H1 (cell line): ENCODE results near the gene ASTN2. TPM values are rescaled to one million over a fixed set of nuclear protein-coding genes. Genes with fewer than 3 reads are reported as not detected.

Experiments
- CTCF ChIA-PET: fragments of 300-600 bp; sonication (Branson Sonifier 250); formaldehyde crosslinking; loops from one replicate; lab custom pipeline; 2021; ENCODE audit not compliant: partially characterized antibody; lab: Charles Lee
- POLR2A ChIA-PET: fragments of 300-600 bp; sonication (Branson Sonifier 250); formaldehyde crosslinking; loops from one replicate; lab custom pipeline; 2021; ENCODE audit warnings: inconsistent platforms; ENCODE audit not compliant: partially characterized antibody; lab: Charles Lee
- DNase-seq, 2 experiments: peaks; one replicate each; pipeline versions ENCODE4 v3.0.0 to v3.0.0-alpha.2; 2010 to 2022; ENCODE audit warnings: low spot score in 2 of 2, low read depth in 1 of 2, mixed read lengths in 1 of 2
- FAIRE-seq: peaks from 2 replicates; lab custom pipeline; 2011; peaks lifted over from hg19 to GRCh38; lab: Jason Lieb, UNC
- H2AFZ ChIP-seq: 2 replicates; pipeline ENCODE4 v1.8.1; 2012; ENCODE audit warnings: low read length, inconsistent platforms
- H2AK5ac ChIP-seq: 2 replicates; pipeline ENCODE4 v1.6.1; 2013; ENCODE audit warnings: low read depth, low read length
- H2BK120ac ChIP-seq: replicated peaks from 2 replicates; pipeline ENCODE3; 2013; ENCODE audit warnings: low read depth, low read length, inconsistent platforms
- H2BK12ac ChIP-seq: 2 replicates; pipeline ENCODE4 v1.6.1; 2013; ENCODE audit warnings: low read depth, low read length
- H2BK15ac ChIP-seq: 2 replicates; pipeline ENCODE4 v1.6.1; 2013; ENCODE audit warnings: low read length
- H2BK20ac ChIP-seq: 2 replicates; pipeline ENCODE4 v1.6.1; 2013; ENCODE audit warnings: low read length
- H2BK5ac ChIP-seq: 2 replicates; pipeline ENCODE4 v1.6.1; 2013; ENCODE audit warnings: low read depth, low read length
- H3K14ac ChIP-seq: 2 replicates; pipeline ENCODE4 v1.6.1; 2013; ENCODE audit warnings: inconsistent platforms; ENCODE audit not compliant: insufficient read length
- H3K18ac ChIP-seq: 2 replicates; pipeline ENCODE4 v1.6.1; 2013; ENCODE audit warnings: low read length; ENCODE audit errors: extremely low read depth
- H3K23ac ChIP-seq: 2 replicates; pipeline ENCODE4 v1.6.1; 2013; ENCODE audit warnings: inconsistent platforms; ENCODE audit not compliant: insufficient read length
- H3K23me2 ChIP-seq: 2 replicates; pipeline ENCODE4 v1.6.1; 2013; ENCODE audit warnings: low read depth, low read length
- H3K27ac ChIP-seq: 2 replicates; pipeline ENCODE4 v1.6.1; 2011; ENCODE audit warnings: low read depth, low read length, inconsistent platforms
- H3K27me3 ChIP-seq, 4 experiments: replicated peaks in 1 of 4; 1 replicate in 1 of 4; 2 replicates in 3 of 4; pipeline versions ENCODE4 v1.6.1 to v1.8.1; 2011 to 2013; ENCODE audit warnings: low read length in 3 of 4, mild to moderate bottlenecking in 3 of 4, inconsistent platforms in 2 of 4, mixed read lengths in 2 of 4, moderate library complexity in 1 of 4; ENCODE audit not compliant: control insufficient read depth in 3 of 4, insufficient read depth in 3 of 4; ENCODE audit errors: extremely low read depth in 1 of 4
- H3K36me3 ChIP-seq, 4 experiments: 2 replicates each; pipeline versions ENCODE4 v1.6.1 to v1.8.1; 2011 to 2013; ENCODE audit warnings: mild to moderate bottlenecking in 4 of 4, low read length in 3 of 4, moderate library complexity in 2 of 4, control low read depth in 1 of 4, inconsistent platforms in 1 of 4; ENCODE audit not compliant: insufficient read depth in 4 of 4, control insufficient read depth in 2 of 4
- H3K4ac ChIP-seq: replicated peaks from 2 replicates; pipeline ENCODE3; 2013; ENCODE audit warnings: low read length, low read depth, mixed read lengths, inconsistent platforms; ENCODE audit not compliant: insufficient read length
- H3K4me1 ChIP-seq, 4 experiments: replicated peaks in 1 of 4; 1 replicate in 1 of 4; 2 replicates in 3 of 4; pipeline versions ENCODE4 v1.6.1 to v1.8.1; 2011 to 2013; ENCODE audit warnings: low read length in 3 of 4, inconsistent platforms in 2 of 4, mixed read lengths in 1 of 4; ENCODE audit not compliant: insufficient read depth in 4 of 4, control insufficient read depth in 3 of 4
- H3K4me2 ChIP-seq, 2 experiments: 2 replicates each; pipeline versions ENCODE4 v1.6.1 to v1.8.1; 2011 to 2013; ENCODE audit warnings: low read depth in 2 of 2, low read length in 2 of 2, control low read depth in 1 of 2, inconsistent platforms in 1 of 2, mild to moderate bottlenecking in 1 of 2; ENCODE audit not compliant: insufficient read depth in 1 of 2
- H3K4me3 ChIP-seq, 4 experiments: fragments of 200-600, 300-600 bp in 1 of 4; sonication (generic), shearing (Covaris generic), sonication (Bioruptor Twin) in 1 of 4; 2 replicates each; pipeline versions ENCODE4 v1.5.1 to v1.8.1; 2011 to 2016; ENCODE audit warnings: low read length in 4 of 4, low read depth in 3 of 4, control low read depth in 2 of 4, inconsistent platforms in 2 of 4, mild to moderate bottlenecking in 2 of 4, mixed read lengths in 1 of 4, moderate library complexity in 1 of 4; ENCODE audit not compliant: insufficient read depth in 2 of 4; ENCODE audit errors: extremely low read depth in 1 of 4
- H3K56ac ChIP-seq: replicated peaks from 2 replicates; pipeline ENCODE3; 2013; ENCODE audit warnings: low read depth, mild to moderate bottlenecking, mixed read lengths, low read length, inconsistent platforms; ENCODE audit not compliant: insufficient read length
- H3K79me1 ChIP-seq: 2 replicates; pipeline ENCODE4 v1.6.1; 2013; ENCODE audit warnings: low read depth, low read length, control low read depth
- H3K79me2 ChIP-seq, 2 experiments: 2 replicates each; pipeline versions ENCODE4 v1.6.1 to v1.8.1; 2012 to 2013; ENCODE audit warnings: low read length in 2 of 2, mild to moderate bottlenecking in 2 of 2, inconsistent platforms in 1 of 2; ENCODE audit not compliant: insufficient read depth in 2 of 2, control insufficient read depth in 1 of 2
- H3K9ac ChIP-seq, 4 experiments: replicated peaks in 1 of 4; 1 replicate in 1 of 4; 2 replicates in 3 of 4; pipeline versions ENCODE4 v1.6.1 to v1.8.1; 2011 to 2013; ENCODE audit warnings: low read depth in 3 of 4, low read length in 3 of 4, control low read depth in 2 of 4, mild to moderate bottlenecking in 2 of 4, moderate library complexity in 2 of 4, inconsistent platforms in 1 of 4; ENCODE audit errors: extremely low read depth in 1 of 4
- H3K9me3 ChIP-seq, 2 experiments: 2 replicates each; pipeline versions ENCODE4 v1.6.1 to v1.8.1; 2012 to 2013; ENCODE audit warnings: mild to moderate bottlenecking in 2 of 2, moderate library complexity in 2 of 2, control low read depth in 1 of 2, inconsistent platforms in 1 of 2, low read depth in 1 of 2, low read length in 1 of 2, mixed read lengths in 1 of 2; ENCODE audit not compliant: insufficient read depth in 2 of 2
- H4K20me1 ChIP-seq, 2 experiments: replicated peaks in 1 of 2; 2 replicates each; pipeline versions ENCODE3 to v1.8.1; 2011 to 2013; ENCODE audit warnings: inconsistent platforms in 2 of 2, low read length in 2 of 2, mild to moderate bottlenecking in 1 of 2; ENCODE audit not compliant: insufficient read depth in 2 of 2, control insufficient read depth in 1 of 2
- H4K5ac ChIP-seq: 2 replicates; pipeline ENCODE4 v1.6.1; 2013; ENCODE audit warnings: low read length, low read depth, mixed read lengths, inconsistent platforms; ENCODE audit not compliant: insufficient read length
- H4K8ac ChIP-seq: 2 replicates; pipeline ENCODE4 v1.8.0; 2013; ENCODE audit warnings: mild to moderate bottlenecking, moderate library complexity, low read length, inconsistent platforms; ENCODE audit not compliant: insufficient read depth; ENCODE audit errors: extremely low read depth
- H4K91ac ChIP-seq: replicated peaks from 2 replicates; pipeline ENCODE3; 2013; ENCODE audit warnings: low read length, mixed read lengths, inconsistent platforms; ENCODE audit not compliant: insufficient read length
- HDAC2 ChIP-seq, 2 experiments: fragments of 300-600 bp in 1 of 2; sonication (generic) in 1 of 2; IDR thresholded peaks; 2 replicates each; pipeline ENCODE4 v1.6.1; 2011 to 2012; ENCODE audit warnings: low read depth in 2 of 2, low read length in 2 of 2, mild to moderate bottlenecking in 2 of 2, moderate library complexity in 2 of 2, borderline replicate concordance in 1 of 2, inconsistent platforms in 1 of 2
- JUN ChIP-seq: IDR thresholded peaks from 2 replicates; pipeline ENCODE4 v1.6.1; 2011; ENCODE audit warnings: low read depth, mild to moderate bottlenecking, improper control_type of control experiment, low read length
- JUND ChIP-seq: IDR thresholded peaks from 2 replicates; pipeline ENCODE4 v1.6.1; 2011; ENCODE audit warnings: mild to moderate bottlenecking, improper control_type of control experiment, low read length
- KDM1A ChIP-seq: fragments of 200-600, 300-600 bp; sonication (generic); IDR thresholded peaks from 2 replicates; pipeline ENCODE4 v1.7.1; 2016; ENCODE audit warnings: mild to moderate bottlenecking, low read length, borderline replicate concordance
- NRF1 ChIP-seq: IDR thresholded peaks from 2 replicates; pipeline ENCODE4 v1.6.1; 2011; ENCODE audit warnings: mild to moderate bottlenecking, low read depth, low read length, improper control_type of control experiment
- RXRA ChIP-seq: IDR thresholded peaks from 2 replicates; pipeline ENCODE4 v1.6.1; 2011; ENCODE audit warnings: low read depth, mild to moderate bottlenecking, low read length, moderate library complexity; ENCODE audit not compliant: insufficient read depth
- SAP30 ChIP-seq: fragments of 300-600 bp; sonication (generic); IDR thresholded peaks from 2 replicates; pipeline ENCODE4 v1.7.1; 2012; ENCODE audit warnings: low read length, moderate library complexity, mild to moderate bottlenecking, inconsistent platforms; ENCODE audit not compliant: insufficient read depth, insufficient replicate concordance
- SP2 ChIP-seq: IDR thresholded peaks from 2 replicates; pipeline ENCODE4 v1.6.1; 2012; ENCODE audit warnings: mild to moderate bottlenecking, low read length, inconsistent platforms
- USF2 ChIP-seq: IDR thresholded peaks from 2 replicates; pipeline ENCODE4 v1.6.1; 2011; ENCODE audit warnings: low read length, improper control_type of control experiment
- WGBS, 2 experiments: shearing (Covaris generic) in 1 of 2; methylation state at CpG; one replicate each; pipeline versions ENCODE4 v1.1.6 to v1.1.7; 2013 to 2015; ENCODE audit warnings: low lambda C conversion rate in 2 of 2, mixed read lengths in 2 of 2, inconsistent platforms in 1 of 2, low coverage in 1 of 2, missing lambda C conversion rate in 1 of 2; ENCODE audit not compliant: insufficient replicate concordance in 2 of 2, insufficient coverage in 1 of 2, insufficient read length in 1 of 2; ENCODE audit errors: extremely low coverage in 1 of 2, missing lambda C conversion rate in 1 of 2; 5-methylcytosine and 5-hydroxymethylcytosine counted together
- polyA plus RNA-seq, 7 experiments: library from polyadenylated mRNA; depleted of rRNA in 3 of 7; stranded (reverse) in 5 of 7; unstranded in 2 of 7; fragments of >200 nt in 5 of 7; fragments of 200-250 nt in 2 of 7; gene quantifications; 1 replicate in 5 of 7; 2 replicates in 1 of 7; 4 replicates in 1 of 7; pipeline versions ENCODE4 v1.2.1 to v1.2.3, GENCODE V29; 2011 to 2013; ENCODE audit warnings: missing spikeins in 2 of 7, mixed read lengths in 2 of 7
- total RNA-seq: library from RNA; stranded (reverse); fragmentation: NEBNext Ultra II Directional; extraction: Animal tissue kit (Norgen Biotek cat#: 25700); gene quantifications from 2 replicates; pipeline ENCODE4 v1.2.1, GENCODE V29; 2021
- TF ChIP-seq, protein P1 (sequence below): IDR thresholded peaks from 2 replicates; pipeline ENCODE4 v1.6.1; 2012; ENCODE audit warnings: low read length, inconsistent platforms

ASTN2 gene
- total and polyA plus RNA-seq, 2 of the 8 experiments (the other 6 are each of a cell fraction or from before 2014, with no cell fraction given): 8.2 to 13.7 TPM

GRCh38 chr9:117377046-117377445, 37.8 kb downstream of the ASTN2 start:
- H4K91ac ChIP-seq: no peak overlapping the region
- no peak overlapping the region for H2AK5ac ChIP-seq
- WGBS, 2 experiments: 72% methylated on average over 5 of the region's 5 CpGs; no CpG with 5 or more reads in 1 of the 2 experiments
- no peak overlapping the region for H2BK12ac ChIP-seq
- H4K5ac ChIP-seq: no peak overlapping the region
- POLR2A ChIA-PET: interaction anchor here (1.3 to 1.5 kb wide), 2 partner anchors 8 to 11 kb away, joined by 3 to 4 read pairs; no protein-coding TSS in a partner anchor
- no peak overlapping the region for H3K27ac ChIP-seq
- H3K56ac ChIP-seq: no peak overlapping the region
- no peak for DNase-seq
- no peaks in the 10 kb centered on the region for H3K9me3 ChIP-seq
- H3K4ac ChIP-seq: no peak overlapping the region
- no peak overlapping the region for H2BK20ac ChIP-seq
- H2BK5ac ChIP-seq: no peak overlapping the region
- no peaks in the 10 kb centered on the region for H3K79me1 ChIP-seq
- H2BK120ac ChIP-seq: no peak overlapping the region
- H2AFZ ChIP-seq: no peak overlapping the region
- CTCF ChIA-PET: interaction anchor here (1.0 to 4.4 kb wide), 6 partner anchors 9 to 262 kb away, joined by 3 to 42 read pairs (median 4); no protein-coding TSS in a partner anchor
- no peaks in the 10 kb centered on the region for H3K23me2 ChIP-seq
- no peaks in the 10 kb centered on the region for H3K27me3 ChIP-seq
- H3K36me3 ChIP-seq: no peaks in the 10 kb centered on the region
- no peak overlapping the region for H2BK15ac ChIP-seq
- no peak overlapping the region for H3K18ac ChIP-seq
- H4K20me1 ChIP-seq: no peaks in the 10 kb centered on the region
- FAIRE-seq: peak; percentile 68
- no peak overlapping the region for H3K14ac ChIP-seq
- H3K23ac ChIP-seq: no peak overlapping the region
- no peak for TF ChIP-seq NRF1
- no peak for TF ChIP-seq USF2
- no peak for TF ChIP-seq SAP30
- no peak for TF ChIP-seq HDAC2 (IDR thresholded peaks at IDR 0.05; ENCODE audit: borderline replicate concordance in 1 of 2, low read depth in 2 of 2, low read length in 2 of 2)
- no peak for TF ChIP-seq JUN
- TF ChIP-seq JUND: no peak
- TF ChIP-seq RXRA: no peak
- no peak for TF ChIP-seq SP2
- TF ChIP-seq, protein P1, sequence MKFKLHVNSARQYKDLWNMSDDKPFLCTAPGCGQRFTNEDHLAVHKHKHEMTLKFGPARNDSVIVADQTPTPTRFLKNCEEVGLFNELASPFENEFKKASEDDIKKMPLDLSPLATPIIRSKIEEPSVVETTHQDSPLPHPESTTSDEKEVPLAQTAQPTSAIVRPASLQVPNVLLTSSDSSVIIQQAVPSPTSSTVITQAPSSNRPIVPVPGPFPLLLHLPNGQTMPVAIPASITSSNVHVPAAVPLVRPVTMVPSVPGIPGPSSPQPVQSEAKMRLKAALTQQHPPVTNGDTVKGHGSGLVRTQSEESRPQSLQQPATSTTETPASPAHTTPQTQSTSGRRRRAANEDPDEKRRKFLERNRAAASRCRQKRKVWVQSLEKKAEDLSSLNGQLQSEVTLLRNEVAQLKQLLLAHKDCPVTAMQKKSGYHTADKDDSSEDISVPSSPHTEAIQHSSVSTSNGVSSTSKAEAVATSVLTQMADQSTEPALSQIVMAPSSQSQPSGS: no peak
- no peak for TF ChIP-seq KDM1A
- peaks cover 2 to 8% (median 6%) of the 10 kb centered on the region in 4 experiments; a peak in 4 of 7 replicates for H3K4me1 ChIP-seq
- no peak overlapping the region for H4K8ac ChIP-seq
- no peak overlapping the region for H3K9ac ChIP-seq
- no peaks in the 10 kb centered on the region for H3K79me2 ChIP-seq
- no peak overlapping the region for H3K4me3 ChIP-seq
- 0 out of 4 replicates have a peak overlapping the region, but pooled peaks of 1 of the 2 experiments have one; percentile 34 for H3K4me2 ChIP-seq
